Uterus (tissue), 4 donors: Measurements from ENCODE around the gene ALG12. TPM values are rescaled to one million over a fixed set of nuclear protein-coding genes. Genes with fewer than 3 reads are reported as not detected.

ENCODE experiments used
- DNase-seq, 2 donors: peaks; one replicate each; pipeline ENCODE4 v3.0.0-alpha.2; 2019 to 2020
- H3K27ac ChIP-seq, 2 donors: fragments of 200-600 bp; sonication (generic); 1 replicate in 1 of 2; 2 replicates in 1 of 2; pipeline ENCODE4 v1.5.1; 2016 to 2018
- H3K27me3 ChIP-seq, 2 donors: fragments of 200-600 bp; sonication (generic); one replicate each; pipeline ENCODE4 v1.5.1; 2018 to 2019; ENCODE audit warnings: control low read depth in 1 of 2
- H3K36me3 ChIP-seq, 2 donors: fragments of 200-600 bp; sonication (generic); one replicate each; pipeline ENCODE4 v1.5.1; 2019; ENCODE audit warnings: control low read depth in 1 of 2
- H3K4me1 ChIP-seq, 2 donors: fragments of 200-600 bp; sonication (generic); one replicate each; pipeline ENCODE4 v1.5.1; 2018 to 2019; ENCODE audit warnings: control low read depth in 1 of 2
- H3K4me3 ChIP-seq, 2 donors: fragments of 200-600 bp; sonication (generic); 1 replicate in 1 of 2; 2 replicates in 1 of 2; pipeline ENCODE4 v1.5.1; 2018 to 2019; ENCODE audit warnings: mild to moderate bottlenecking in 1 of 2
- H3K9me3 ChIP-seq, 2 donors: fragments of 200-600 bp; sonication (generic); one replicate each; pipeline ENCODE4 v1.5.1; 2019; ENCODE audit warnings: control low read depth in 1 of 2
- POLR2A ChIP-seq, 2 donors: fragments of 450-650 bp; IDR thresholded peaks; one replicate each; pipeline ENCODE4 v1.6.1; 2016; ENCODE audit warnings: antibody characterized with exemption in 2 of 2, mild to moderate bottlenecking in 1 of 2, moderate library complexity in 1 of 2
- intact Hi-C: fragments of 100-400 bp; cut with DNase I; formaldehyde crosslinking; loops from one replicate; pipeline ENCODE4 v1.15.1; 2023; ENCODE audit warnings: low total_unique reads
- microRNA-seq: library from miRNA; unstranded; fragments of <30 nt; microRNA quantifications from one replicate; pipeline ENCODE4, GENCODE V29; 2016; ENCODE audit warnings: borderline microRNAs expressed, borderline replicate concordance
- small RNA-seq: library from RNA; depleted of rRNA; stranded (forward); fragments of <200 nt; gene quantifications from one replicate; pipeline ENCODE3, GENCODE V24; 2016
- total RNA-seq, 4 donors: library from RNA; depleted of rRNA in 3 of 4; stranded (reverse); fragments of >200 nt in 3 of 4; gene quantifications; one replicate each; pipeline versions ENCODE4 v1.1.0 to v1.2.4, GENCODE V29; 2014 to 2023
- TF ChIP-seq, protein P1 (sequence below), 4 experiments: fragments of 200-600 bp in 2 of 4; fragments of 450-650 bp in 2 of 4; sonication (generic) in 2 of 4; IDR thresholded peaks; one replicate each; pipeline ENCODE4 v1.5.1; 2016 to 2019; ENCODE audit warnings: antibody characterized with exemption in 4 of 4, mild to moderate bottlenecking in 2 of 4, moderate library complexity in 1 of 4
- donor health status: DM: yes; HTN: yes; CAD: no.

The ALG12 gene
- total RNA-seq, 4 donors from 2014 or later: 11.8 to 22.5 (median 18.3) TPM

DNA sequence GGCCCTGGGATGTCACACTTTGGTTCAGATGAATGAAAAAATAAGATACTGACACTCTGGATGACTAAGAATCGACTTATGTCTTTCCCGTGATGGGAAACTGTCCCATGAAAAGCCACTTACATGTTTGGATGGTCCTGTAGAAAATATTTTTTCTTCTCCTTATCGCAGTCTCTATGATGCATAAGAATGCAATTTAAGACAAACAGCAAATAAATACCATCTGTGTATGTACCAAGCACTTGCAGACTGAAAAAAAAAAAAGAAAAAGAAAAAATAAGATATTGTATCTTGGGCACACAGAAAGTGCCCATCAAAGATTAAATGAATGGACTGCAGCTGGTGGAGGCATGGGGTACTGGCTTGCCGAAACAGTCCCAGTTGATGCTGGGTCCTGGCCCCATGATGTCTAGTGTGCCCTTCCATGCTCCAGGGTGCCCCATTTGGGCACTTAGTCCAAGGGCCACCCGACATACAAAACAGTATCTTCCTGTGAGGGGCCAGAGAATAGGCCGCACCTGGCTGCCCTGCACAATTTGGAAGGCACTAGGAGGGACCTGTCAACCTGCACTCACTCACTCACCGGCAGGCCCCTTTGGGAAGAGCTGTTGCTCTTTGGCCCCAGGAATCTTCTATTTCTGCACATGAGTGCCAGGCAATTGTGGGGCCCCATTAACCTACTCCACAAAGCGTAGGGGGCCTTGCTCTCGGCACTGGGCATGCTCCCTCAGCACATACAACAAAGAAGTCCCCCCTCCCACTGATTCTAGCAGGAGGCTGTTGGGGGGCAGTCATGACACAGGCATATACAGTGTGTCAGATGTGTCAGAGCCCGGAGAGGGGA is 67.1 kb downstream of the ALG12 start:
- H3K27ac ChIP-seq: no peak overlapping the region
- peaks cover 0 to 26% of the 10 kb centered on the region in 2 donors for H3K4me1 ChIP-seq
- intact Hi-C loops: no loop called here
- no peaks in the 10 kb centered on the region for H3K36me3 ChIP-seq
- no peaks in the 10 kb centered on the region for H3K9me3 ChIP-seq
- peaks cover 11 to 21% of the 10 kb centered on the region in 2 donors for H3K27me3 ChIP-seq
- TF ChIP-seq POLR2A (IDR thresholded peaks at IDR 0.05): no peak
- TF ChIP-seq, protein P1, sequence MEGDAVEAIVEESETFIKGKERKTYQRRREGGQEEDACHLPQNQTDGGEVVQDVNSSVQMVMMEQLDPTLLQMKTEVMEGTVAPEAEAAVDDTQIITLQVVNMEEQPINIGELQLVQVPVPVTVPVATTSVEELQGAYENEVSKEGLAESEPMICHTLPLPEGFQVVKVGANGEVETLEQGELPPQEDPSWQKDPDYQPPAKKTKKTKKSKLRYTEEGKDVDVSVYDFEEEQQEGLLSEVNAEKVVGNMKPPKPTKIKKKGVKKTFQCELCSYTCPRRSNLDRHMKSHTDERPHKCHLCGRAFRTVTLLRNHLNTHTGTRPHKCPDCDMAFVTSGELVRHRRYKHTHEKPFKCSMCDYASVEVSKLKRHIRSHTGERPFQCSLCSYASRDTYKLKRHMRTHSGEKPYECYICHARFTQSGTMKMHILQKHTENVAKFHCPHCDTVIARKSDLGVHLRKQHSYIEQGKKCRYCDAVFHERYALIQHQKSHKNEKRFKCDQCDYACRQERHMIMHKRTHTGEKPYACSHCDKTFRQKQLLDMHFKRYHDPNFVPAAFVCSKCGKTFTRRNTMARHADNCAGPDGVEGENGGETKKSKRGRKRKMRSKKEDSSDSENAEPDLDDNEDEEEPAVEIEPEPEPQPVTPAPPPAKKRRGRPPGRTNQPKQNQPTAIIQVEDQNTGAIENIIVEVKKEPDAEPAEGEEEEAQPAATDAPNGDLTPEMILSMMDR (IDR thresholded peaks at IDR 0.05): no peak
- H3K4me3 ChIP-seq: no peak overlapping the region
- DNase-seq: no peak

Small RNAs within 50 kb of the gene (microRNA-seq; reads per million reads assigned to microRNA genes)
- not detected for gene MIR6821

Small RNAs within 50 kb of the gene (small RNA-seq; reads per million reads assigned to genes)
- not detected for gene MIR6821

Other genes starting within 250 kb of the ALG12 start
- gene BRD1, start 90.6 kb downstream of the ALG12 start, total RNA-seq: 10 to 100 TPM; 17.9 to 47.4 (median 37.9) TPM
- 10 to 100 TPM in 2 of 4 donors, 1 to 10 TPM in 1, under 1 TPM in 1; 0.59 to 16.4 (median 12.7) TPM for gene ZBED4, start 64.6 kb downstream of the ALG12 start, total RNA-seq
- gene CRELD2, start 196 bp upstream of the ALG12 start, total RNA-seq: 10 to 100 TPM in 2 of 4 donors, 1 to 10 TPM in 2; 3.6 to 37.0 (median 14.6) TPM
- 100 to 1,000 TPM in 1 of 4 donors, 10 to 100 TPM in 3; 31.7 to 106 (median 53.6) TPM for gene PIM3, start 42.3 kb upstream of the ALG12 start, total RNA-seq
- under 1 TPM in 2 of 4 donors, not detected in 2; 0.12 to 0.26 TPM for gene IL17REL, start 94.3 kb upstream of the ALG12 start, total RNA-seq
- gene TTLL8, start 139.9 kb upstream of the ALG12 start, total RNA-seq: not detected
- gene MLC1, start 167.0 kb upstream of the ALG12 start, total RNA-seq: 1 to 10 TPM in 1 of 4 donors, under 1 TPM in 2, not detected in 1; 0.29 to 1.9 (median 0.40) TPM
- 1 to 10 TPM in 2 of 4 donors, not detected in 2; 1.8 to 3.4 TPM for gene MOV10L1, start 171.6 kb upstream of the ALG12 start, total RNA-seq